HG03457 (cell line): Measurements from ENCODE around the gene RGPD6.
"Not testable (repeated sequence)": the region's sequence is repeated elsewhere in the genome, so short reads cannot be mapped to it uniquely, and the experiment has no call there.

Experiments used
- ATAC-seq: cut with Tn5 transposase; IDR thresholded peaks from one replicate; pipeline ENCODE4 v1.9.1; 2021; ENCODE audit warnings: moderate number of reproducible peaks; ENCODE audit not compliant: unreplicated experiment

Gene RGPD6

DNA sequence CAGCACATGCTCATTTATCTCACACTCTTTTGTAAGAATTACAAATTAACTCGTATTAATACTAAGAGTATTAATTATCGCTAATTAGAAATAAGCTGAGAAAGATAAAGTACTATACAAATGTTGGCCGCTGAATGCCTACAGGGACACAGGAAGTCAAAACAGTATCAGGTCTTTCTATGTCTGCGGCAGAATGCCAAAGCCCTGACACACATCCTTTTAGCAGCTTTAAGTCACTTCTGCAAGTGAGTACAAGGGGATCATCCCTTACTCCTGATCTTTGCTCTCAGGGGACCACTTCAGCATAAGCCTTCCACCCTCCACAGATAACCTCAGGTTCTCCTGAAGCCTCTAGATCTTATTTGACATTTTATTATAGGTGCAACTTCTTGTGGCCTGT is 94.3 kb downstream of the RGPD6 start:
- ATAC-seq, result not testable (repeated sequence)

DNA sequence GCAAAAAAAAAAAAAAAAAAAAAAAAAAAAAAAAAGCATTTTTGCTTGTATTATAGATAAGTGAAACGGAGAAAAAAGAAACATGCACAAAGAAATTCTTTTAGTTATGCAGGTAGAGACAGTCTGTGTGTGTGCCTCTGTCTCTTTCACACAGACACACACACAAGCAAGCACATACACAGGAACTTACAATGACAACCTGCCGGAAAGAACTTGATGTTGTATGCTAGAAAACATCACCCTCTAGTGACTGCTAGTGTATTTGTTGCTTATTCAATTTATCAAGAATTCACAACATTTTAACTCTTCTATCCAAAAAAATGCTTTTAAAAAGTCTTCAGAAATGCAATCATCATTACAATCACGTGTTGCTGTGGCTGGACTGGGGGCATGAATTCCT is 95.8 kb downstream of the RGPD6 start:
- not testable (repeated sequence) for ATAC-seq

DNA sequence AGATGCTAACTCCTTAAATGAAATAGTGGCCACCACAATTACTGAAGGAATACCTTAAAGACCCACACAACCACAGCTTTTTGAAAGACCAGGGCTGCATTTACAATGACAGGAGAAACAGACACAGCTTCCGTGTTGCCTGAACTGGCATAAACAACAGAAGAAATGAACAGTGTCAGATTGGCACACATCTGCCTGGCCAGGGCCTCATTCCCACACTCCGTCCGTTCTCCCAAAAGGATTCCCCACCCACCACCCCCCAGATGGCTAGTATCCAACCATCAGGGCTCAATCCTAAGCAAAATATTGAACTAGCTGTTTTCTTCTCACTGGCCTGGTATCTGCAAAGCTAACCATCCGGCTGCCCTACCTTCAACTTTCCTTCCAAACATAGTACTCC is 96.9 kb downstream of the RGPD6 start:
- ATAC-seq, result not testable (repeated sequence)

DNA sequence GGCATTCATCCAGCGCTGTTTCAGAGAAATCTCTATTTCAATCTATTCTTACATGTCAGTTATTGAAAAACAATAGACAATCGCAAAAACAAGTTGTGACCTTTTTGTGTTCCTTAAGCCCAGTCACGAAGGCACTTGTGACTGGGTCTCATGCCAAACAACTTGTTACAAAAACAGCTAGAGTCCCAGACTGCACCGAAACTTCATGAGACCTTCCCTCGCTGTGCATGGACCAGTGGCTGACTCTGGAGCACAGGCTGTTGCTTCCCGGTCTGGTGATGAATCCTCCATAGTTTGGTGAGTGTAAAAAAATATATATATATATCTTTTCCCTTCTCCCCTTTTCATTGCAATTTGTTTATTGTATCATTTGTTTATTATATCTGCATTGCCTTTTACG is 99.7 kb downstream of the RGPD6 start:
- not testable (repeated sequence) for ATAC-seq

DNA sequence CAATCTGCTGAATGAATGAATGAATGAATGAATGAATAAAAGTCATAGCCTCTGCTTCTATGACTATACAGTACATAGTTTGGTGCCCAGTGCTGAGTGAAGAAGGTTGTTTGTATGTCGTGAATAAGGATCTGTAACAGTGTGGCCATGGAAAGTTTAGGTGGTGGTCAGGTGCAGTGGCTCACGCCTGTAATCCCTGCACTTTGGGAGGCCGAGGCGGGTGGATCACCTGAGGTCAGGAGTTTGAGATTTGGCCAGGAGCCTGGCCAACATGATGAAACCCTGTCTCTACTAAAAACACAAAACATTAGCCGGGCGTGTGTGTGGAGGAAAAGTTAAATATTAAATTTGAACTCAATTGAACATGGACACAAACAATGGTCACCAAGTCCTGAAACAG is 100.1 kb downstream of the RGPD6 start:
- ATAC-seq, result not testable (repeated sequence)

DNA sequence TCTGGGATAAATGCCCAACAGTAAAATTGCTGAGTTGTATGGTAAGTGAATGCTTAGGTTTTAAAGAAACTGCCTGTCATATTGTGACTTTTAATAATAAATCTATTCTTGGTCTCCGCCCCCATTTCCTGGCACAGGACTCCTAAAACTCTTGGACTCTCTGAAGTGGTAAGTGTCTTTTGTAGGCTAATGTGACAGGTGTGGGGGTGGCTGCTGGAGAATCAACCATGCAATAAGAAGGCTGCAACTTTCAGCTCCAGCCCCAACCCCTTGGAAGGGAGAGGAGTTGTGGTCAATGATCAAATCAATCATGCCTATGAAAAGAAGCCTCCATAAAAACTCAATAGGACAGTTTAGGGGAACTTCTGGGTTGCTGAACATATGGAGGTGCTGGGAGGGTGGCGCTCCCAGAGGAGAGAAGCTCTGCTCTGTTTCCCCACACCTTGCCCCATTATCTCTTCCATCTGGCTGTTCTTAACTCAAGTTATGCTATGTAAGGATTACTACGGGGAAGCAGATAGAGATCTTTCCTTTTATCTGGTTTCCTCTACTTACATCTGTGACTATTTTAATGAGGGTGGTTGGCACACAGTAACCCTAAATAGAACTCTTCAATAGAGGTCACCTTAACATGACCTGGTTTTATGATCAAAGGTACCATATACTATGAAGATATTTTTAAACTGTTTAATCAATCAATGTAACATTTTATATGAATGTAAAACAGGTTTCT is 101.2 kb downstream of the RGPD6 start:
- ATAC-seq, result not testable (repeated sequence)

DNA sequence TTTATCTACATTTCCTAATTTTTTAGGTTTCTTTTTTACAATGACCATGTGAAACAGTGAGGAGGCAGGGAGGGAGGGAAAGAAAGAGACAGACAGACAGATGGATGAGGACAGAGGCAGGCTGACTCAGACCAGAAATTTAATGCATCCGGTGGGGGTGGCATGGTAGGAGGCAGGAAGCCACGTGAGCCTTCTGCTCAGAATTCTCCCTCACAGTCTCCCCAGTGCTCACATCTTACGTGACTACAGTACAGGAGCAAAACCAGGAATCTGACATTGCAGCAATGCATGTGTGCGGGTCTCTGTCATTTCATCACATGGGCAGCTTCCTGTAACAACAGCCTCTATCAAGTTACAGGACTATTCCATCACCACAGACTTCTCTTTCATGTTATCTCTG is 102.1 kb downstream of the RGPD6 start:
- ATAC-seq, result peak; percentile 96

DNA sequence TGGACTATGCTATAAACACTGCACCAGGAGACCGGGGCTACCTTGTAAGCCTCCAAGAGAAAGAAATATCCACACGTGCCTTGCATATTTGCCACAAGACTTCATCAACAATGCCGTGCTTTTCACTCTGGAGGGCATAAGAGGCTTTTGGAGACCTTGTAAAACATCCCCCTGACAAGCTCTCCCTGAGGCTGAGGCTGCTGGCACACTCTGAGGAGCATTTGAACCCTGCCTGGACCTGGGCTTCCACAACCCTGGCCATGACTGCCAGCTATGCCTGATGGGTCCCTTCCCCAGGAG is 104.0 kb downstream of the RGPD6 start:
- ATAC-seq, result not testable (repeated sequence)

DNA sequence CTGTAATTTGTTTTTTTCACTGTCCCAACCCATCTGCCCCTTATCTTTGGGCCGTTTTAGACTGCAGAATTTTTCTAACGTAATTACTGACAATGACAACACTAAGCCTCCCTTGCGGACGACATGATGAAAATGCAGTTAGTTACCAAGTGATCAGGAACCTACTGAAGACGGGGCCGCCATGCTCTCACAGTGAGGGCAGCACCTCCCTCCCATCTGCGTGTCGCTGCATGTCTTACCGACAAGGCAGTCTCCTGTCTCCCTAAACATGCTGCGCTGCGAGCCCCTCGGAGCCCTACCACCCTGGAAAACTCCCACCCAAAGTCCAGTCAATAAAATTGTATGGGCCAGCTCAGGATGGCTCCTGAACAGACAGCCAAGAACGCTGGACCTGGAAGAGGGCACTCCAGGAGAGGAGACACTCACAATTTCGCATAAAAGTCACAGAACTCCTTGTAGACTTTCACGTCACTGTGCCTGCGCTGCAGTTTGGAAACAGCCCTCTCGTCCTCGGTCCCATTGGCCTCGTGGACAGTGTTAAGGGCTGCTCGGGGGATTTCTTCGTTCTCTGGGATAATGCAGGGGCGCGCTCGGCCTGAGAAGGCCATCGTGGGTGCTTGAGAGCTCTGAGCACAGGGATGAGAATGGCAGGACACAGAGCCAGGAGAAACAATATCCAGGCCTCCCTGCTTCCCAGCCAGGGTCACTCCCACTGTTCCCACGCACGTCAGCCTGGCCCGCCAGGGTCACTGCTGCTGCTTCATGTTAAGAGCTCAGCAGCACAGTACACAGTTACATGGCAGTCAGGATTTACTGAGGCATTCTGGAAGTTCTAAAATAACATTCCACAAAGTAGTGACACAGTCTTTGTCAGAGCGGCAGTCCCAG is 104.6 kb downstream of the RGPD6 start, which contains the start of gene LIMS4:
LIMS4 (minus strand) TSS at position 646 of the 888 bp plus-strand sequence; CDS start at position 608, 38 bp downstream.
- not testable (repeated sequence) for ATAC-seq

DNA sequence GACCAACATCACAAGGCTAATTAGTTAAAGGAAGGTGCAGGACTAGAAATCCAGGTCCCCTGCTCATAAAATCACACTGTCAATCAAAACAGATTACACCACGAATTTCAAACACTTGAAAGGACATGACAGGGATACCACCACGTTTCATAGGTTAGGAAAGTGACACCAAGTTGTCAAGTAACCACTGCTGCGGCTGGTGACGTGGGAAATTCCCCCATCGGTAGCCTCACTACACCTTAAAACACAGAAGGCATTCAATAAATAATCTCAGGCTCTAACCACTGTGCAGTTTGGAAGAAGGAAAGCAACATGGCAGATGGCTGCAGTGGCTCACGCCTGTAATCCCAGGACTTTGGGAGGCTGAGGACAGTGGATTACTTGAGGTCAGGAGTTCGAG is 108.1 kb downstream of the RGPD6 start:
- ATAC-seq, result not testable (repeated sequence)

DNA sequence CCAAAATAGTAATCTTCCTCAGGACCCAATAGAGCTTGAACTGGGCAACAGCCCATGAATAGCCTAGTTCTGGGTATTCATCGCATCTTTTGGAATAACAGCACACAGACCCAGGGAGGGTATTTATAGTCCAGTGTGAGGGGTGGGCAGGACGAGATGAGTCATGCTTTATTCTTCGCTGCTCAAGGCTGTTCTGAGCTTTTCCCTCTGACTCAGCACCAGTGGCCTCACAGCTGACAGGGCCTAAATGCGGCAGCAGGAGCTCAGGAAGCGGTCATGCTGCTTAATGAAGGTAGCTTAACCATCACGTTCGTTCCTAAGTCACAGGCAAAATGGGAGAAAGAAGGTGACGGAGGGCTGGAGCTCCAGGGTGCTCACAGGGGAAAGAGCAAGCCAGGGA is 111.7 kb downstream of the RGPD6 start:
- ATAC-seq, result not testable (repeated sequence)
